IMR-90 (cell line): ENCODE data around the gene FAM193A. TPM values are rescaled to one million over a fixed set of nuclear protein-coding genes. Genes with fewer than 3 reads are reported as not detected.

Experiments used
- ATAC-seq: fragments of 200-7000 bp; cut with Tn5 transposase; 2 replicates; pipeline ENCODE4 v1.9.1; 2020; ENCODE audit warnings: low read depth, mild to moderate bottlenecking, moderate library complexity
- BruUV-seq: library from RNA; stranded (reverse); fragments of 400-500 nt; replicated peaks from 2 replicates; lab custom pipeline; 2021; lab: Mats Ljungman, UMichigan
- CTCF ChIA-PET: fragments of 300-600 bp; formaldehyde crosslinking; extraction: SDS; loops from one replicate; lab custom pipeline; 2021; ENCODE audit warnings: antibody characterized with exemption; lab: Yijun Ruan, JAX
- POLR2A ChIA-PET: fragments of 300-600 bp; sonication (Branson Sonifier 250); formaldehyde crosslinking; loops from one replicate; lab custom pipeline; 2022; ENCODE audit warnings: antibody characterized with exemption; ENCODE audit not compliant: unreplicated experiment; lab: Charles Lee
- DNase-seq: peaks from one replicate; pipeline ENCODE4 v3.0.0; 2013
- H2AFZ ChIP-seq: replicated peaks from 2 replicates; pipeline ENCODE3; 2013; ENCODE audit warnings: low read length, mild to moderate bottlenecking; ENCODE audit not compliant: poor library complexity
- H2AK5ac ChIP-seq: 2 replicates; pipeline ENCODE4 v1.6.1; 2013; ENCODE audit warnings: low read depth, low read length, inconsistent platforms
- H2AK9ac ChIP-seq: replicated peaks from 2 replicates; pipeline ENCODE3; 2013; ENCODE audit warnings: mild to moderate bottlenecking, low read depth, low read length, moderate library complexity; ENCODE audit not compliant: poor library complexity
- H2BK120ac ChIP-seq: 2 replicates; pipeline ENCODE4 v1.6.1; 2013; ENCODE audit warnings: low read depth, low read length, inconsistent platforms
- H2BK15ac ChIP-seq: 3 replicates; pipeline ENCODE4 v1.6.1; 2013; ENCODE audit warnings: low read depth, low read length, inconsistent platforms
- H2BK20ac ChIP-seq: 2 replicates; pipeline ENCODE4 v1.6.1; 2013; ENCODE audit warnings: low read depth, mild to moderate bottlenecking, inconsistent platforms, low read length, moderate library complexity
- H2BK5ac ChIP-seq: 2 replicates; pipeline ENCODE4 v1.6.1; 2013; ENCODE audit warnings: mild to moderate bottlenecking, low read depth, low read length, inconsistent platforms; ENCODE audit not compliant: poor library complexity, severe bottlenecking
- H3K14ac ChIP-seq: replicated peaks from 2 replicates; pipeline ENCODE4 v1.6.1; 2013; ENCODE audit warnings: low read depth, low read length, inconsistent platforms
- H3K18ac ChIP-seq: 2 replicates; pipeline ENCODE4 v1.6.1; 2013; ENCODE audit warnings: low read depth, low read length, control low read depth
- H3K23ac ChIP-seq: 2 replicates; pipeline ENCODE4 v1.6.1; 2013; ENCODE audit warnings: low read depth, low read length, inconsistent platforms
- H3K27ac ChIP-seq: 2 replicates; pipeline ENCODE4 v1.5.1; 2013; ENCODE audit warnings: mild to moderate bottlenecking, control low read depth, low read length; ENCODE audit not compliant: insufficient read depth
- H3K27me3 ChIP-seq: 2 replicates; pipeline ENCODE4 v1.6.1; 2013; ENCODE audit warnings: low read length; ENCODE audit not compliant: control insufficient read depth, insufficient read depth
- H3K36me3 ChIP-seq: 2 replicates; pipeline ENCODE4 v1.6.1; 2013; ENCODE audit warnings: low read length, mixed read lengths; ENCODE audit not compliant: control insufficient read depth, insufficient read depth
- H3K4ac ChIP-seq: 2 replicates; pipeline ENCODE4 v1.6.1; 2013; ENCODE audit warnings: low read depth, low read length, inconsistent platforms
- H3K4me1 ChIP-seq: 2 replicates; pipeline ENCODE4 v1.6.1; 2013; ENCODE audit warnings: low read length, mixed read lengths; ENCODE audit not compliant: control insufficient read depth, insufficient read depth
- H3K4me2 ChIP-seq: 2 replicates; pipeline ENCODE4 v1.6.1; 2013; ENCODE audit warnings: low read depth, mild to moderate bottlenecking, control low read depth, low read length, moderate library complexity
- H3K4me3 ChIP-seq: 2 replicates; pipeline ENCODE4 v1.5.1; 2013; ENCODE audit warnings: low read depth, mild to moderate bottlenecking, control low read depth, low read length, moderate library complexity; ENCODE audit not compliant: insufficient read depth
- H3K56ac ChIP-seq: 2 replicates; pipeline ENCODE4 v1.6.1; 2013; ENCODE audit warnings: low read length, inconsistent platforms; ENCODE audit not compliant: insufficient read depth; ENCODE audit errors: extremely low read depth
- H3K79me1 ChIP-seq, 2 experiments: 2 replicates each; pipeline ENCODE4 v1.6.1; 2013; ENCODE audit warnings: low read length in 2 of 2, inconsistent platforms in 1 of 2, low read depth in 1 of 2
- H3K9ac ChIP-seq: 2 replicates; pipeline ENCODE4 v1.6.1; 2013; ENCODE audit warnings: low read depth, low read length, control low read depth
- H3K9me1 ChIP-seq: 2 replicates; pipeline ENCODE4 v1.6.1; 2013; ENCODE audit warnings: low read length, inconsistent platforms; ENCODE audit not compliant: insufficient read depth
- H3K9me3 ChIP-seq: 2 replicates; pipeline ENCODE4 v1.6.1; 2013; ENCODE audit warnings: low read length; ENCODE audit not compliant: control insufficient read depth, insufficient read depth
- H4K20me1 ChIP-seq: 2 replicates; pipeline ENCODE4 v1.6.1; 2013; ENCODE audit warnings: low read length, inconsistent platforms; ENCODE audit not compliant: insufficient read depth
- H4K5ac ChIP-seq: 2 replicates; pipeline ENCODE4 v1.6.1; 2013; ENCODE audit warnings: mild to moderate bottlenecking, low read depth, low read length, control low read depth
- H4K8ac ChIP-seq, 2 experiments: 2 replicates each; pipeline ENCODE4 v1.6.1; 2013; ENCODE audit warnings: low read depth in 2 of 2, low read length in 2 of 2, control low read depth in 1 of 2, inconsistent platforms in 1 of 2
- H4K91ac ChIP-seq: 2 replicates; pipeline ENCODE4 v1.6.1; 2013; ENCODE audit warnings: low read depth, low read length, inconsistent platforms; ENCODE audit not compliant: insufficient read depth
- BHLHE40 ChIP-seq: fragments of 150-350 bp; IDR thresholded peaks from 2 replicates; pipeline ENCODE4 v1.6.1; 2016; ENCODE audit warnings: mild to moderate bottlenecking, low read depth, low read length
- CEBPB ChIP-seq: IDR thresholded peaks from 2 replicates; pipeline ENCODE4 v1.6.1; 2012; ENCODE audit warnings: low read depth, low read length, improper control_type of control experiment
- CTCF ChIP-seq: conservative IDR thresholded peaks from 2 replicates; pipeline ENCODE4 v1.5.1; 2012; ENCODE audit warnings: mild to moderate bottlenecking, low read depth, low read length, improper control_type of control experiment
- FOS ChIP-seq: fragments of 150-350 bp; IDR thresholded peaks from 2 replicates; pipeline ENCODE4 v1.6.1; 2016; ENCODE audit warnings: low read depth, low read length
- MAFK ChIP-seq: IDR thresholded peaks from 2 replicates; pipeline ENCODE4 v1.6.1; 2012; ENCODE audit warnings: low read depth, low read length, improper control_type of control experiment
- MAZ ChIP-seq: IDR thresholded peaks from 2 replicates; pipeline ENCODE4 v1.6.1; 2012; ENCODE audit warnings: low read depth, mild to moderate bottlenecking, low read length, improper control_type of control experiment, moderate library complexity, borderline replicate concordance
- MXI1 ChIP-seq: IDR thresholded peaks from 2 replicates; pipeline ENCODE4 v1.6.1; 2012; ENCODE audit warnings: low read depth, mild to moderate bottlenecking, low read length, moderate library complexity, borderline replicate concordance
- NFE2L2 ChIP-seq: fragments of 150-350 bp; IDR thresholded peaks from 2 replicates; pipeline ENCODE4 v1.6.1; 2016; ENCODE audit warnings: low read depth, mild to moderate bottlenecking, low read length
- POLR2A ChIP-seq: IDR thresholded peaks from 2 replicates; pipeline ENCODE4 v1.6.1; 2012; ENCODE audit warnings: mild to moderate bottlenecking, low read depth, low read length
- RAD21 ChIP-seq: IDR thresholded peaks from 2 replicates; pipeline ENCODE4 v1.6.1; 2012; ENCODE audit warnings: low read length, improper control_type of control experiment
- RCOR1 ChIP-seq: IDR thresholded peaks from 2 replicates; pipeline ENCODE4 v1.6.1; 2012; ENCODE audit warnings: mild to moderate bottlenecking, low read length, improper control_type of control experiment; ENCODE audit not compliant: insufficient replicate concordance
- RFX5 ChIP-seq: IDR thresholded peaks from 2 replicates; pipeline ENCODE4 v1.8.0; 2012; ENCODE audit warnings: low read depth, mild to moderate bottlenecking, low read length, moderate library complexity
- SMC3 ChIP-seq: fragments of 150-350 bp; IDR thresholded peaks from 2 replicates; pipeline ENCODE4 v1.6.1; 2016; ENCODE audit warnings: low read depth, mild to moderate bottlenecking, antibody characterized with exemption, low read length, moderate library complexity
- WGBS, 2 experiments: methylation state at CpG; one replicate each; pipeline versions ENCODE4 v1.1.5 to v1.1.7; 2013; ENCODE audit warnings: missing lambda C conversion rate in 2 of 2; ENCODE audit not compliant: insufficient read length in 1 of 2; ENCODE audit errors: extremely low coverage in 2 of 2; 5-methylcytosine and 5-hydroxymethylcytosine counted together
- dilution Hi-C: fragments of 300-500 bp; cut with HindIII; formaldehyde crosslinking; loops from one replicate; pipeline ENCODE4 v1.14.3; 2018; ENCODE audit warnings: low sequenced_read_pairs; ENCODE audit not compliant: unreplicated experiment
- in situ Hi-C: fragments of 300-500 bp; cut with MboI; formaldehyde crosslinking; loops from 3 replicates; pipeline ENCODE4 v1.14.3; 2019; ENCODE audit warnings: low sequenced_read_pairs, inconsistent platforms, mixed read lengths
- intact Hi-C: fragments of 100-400 bp; cut with micrococcal nuclease; formaldehyde crosslinking; loops from 2 replicates; pipeline ENCODE4 v1.10.0; 2022
- polyA plus RNA-seq, 3 experiments: library from polyadenylated mRNA; depleted of rRNA; stranded (reverse); fragments of >200 nt; gene quantifications; 2 replicates each; pipeline ENCODE4 v1.2.3, GENCODE V29; 2012; ENCODE audit warnings: low replicate concordance in 1 of 3
- total RNA-seq: library from RNA; depleted of rRNA; stranded (reverse); fragments of >200 nt; gene quantifications from 2 replicates; pipeline ENCODE4 v1.2.3, GENCODE V29; 2012
- TF ChIP-seq, protein P1 (sequence below): fragments of 150-350 bp; IDR thresholded peaks from 2 replicates; pipeline ENCODE4 v1.6.1; 2016; ENCODE audit warnings: low read depth, mild to moderate bottlenecking, low read length, moderate library complexity, borderline replicate concordance
- TF ChIP-seq, protein P2 (sequence below): fragments of 150-350 bp; IDR thresholded peaks from 2 replicates; pipeline ENCODE4 v1.6.1; 2017; ENCODE audit warnings: mild to moderate bottlenecking, antibody characterized with exemption, low read length, low read depth

Gene FAM193A
- total and polyA plus RNA-seq, 2 of the 4 experiments (the other 2 are of a cell fraction): 6.8 to 11.0 TPM

DNA sequence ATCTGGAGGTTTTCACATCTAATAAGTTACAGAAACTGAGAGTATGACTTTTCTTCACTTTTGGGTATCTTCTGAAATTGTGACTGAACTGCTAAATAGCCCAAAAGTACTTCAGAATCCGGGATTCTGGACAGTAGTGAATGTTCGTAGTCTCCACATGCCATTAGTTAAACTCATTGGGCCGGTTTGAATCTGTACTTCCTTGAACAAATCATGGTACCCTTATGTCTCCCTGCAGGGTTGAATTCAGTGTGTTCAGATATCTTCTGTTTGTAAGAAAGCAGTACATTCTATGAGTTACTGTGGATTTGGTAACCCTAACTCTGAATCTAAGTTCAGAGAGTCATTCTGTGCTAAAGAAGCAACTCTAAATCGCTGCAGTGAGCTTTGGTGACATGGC is 33.6 kb downstream of the FAM193A start:
- Histone ChIP-seq H4K8ac (no peak overlapping the region), H3K36me3 (no peaks in the 10 kb centered on the region), H3K18ac (no peak overlapping the region), H2AFZ (no peak overlapping the region), H2BK20ac (no peak overlapping the region), H3K27ac (no peak overlapping the region), H3K4me2 (no peak overlapping the region), H3K79me1 (peaks cover 25 to 85% of the 10 kb centered on the region in 2 experiments), H3K9me3 (no peaks in the 10 kb centered on the region), H3K9me1 (peaks cover 36% of the 10 kb centered on the region), H2BK5ac (no peak overlapping the region), H3K27me3 (no peaks in the 10 kb centered on the region), H3K4me1 (peaks cover 3% of the 10 kb centered on the region; the same call in 1 of the 2 replicates), H3K23ac (0 out of 2 replicates have a peak overlapping the region, but pooled peaks have one; percentile 45), H4K20me1 (peaks cover 84% of the 10 kb centered on the region), H2AK5ac (no peak overlapping the region), H3K14ac (no peak overlapping the region), H3K4me3 (no peak overlapping the region), H3K4ac (no peak overlapping the region), H4K91ac (no peak overlapping the region), H2BK15ac (no peak overlapping the region), H2AK9ac (no peak overlapping the region), H2BK120ac (no peak overlapping the region), H4K5ac (no peak overlapping the region), H3K9ac (no peak overlapping the region), H3K56ac (no peak overlapping the region)
- in situ Hi-C loops (no loop called here), intact Hi-C loops (no loop called here), dilution Hi-C loops (no loop called here)
- ChIA-PET CTCF (no interaction called here), POLR2A (no interaction called here)
- no peak for DNase-seq
- no TSS peak for BruUV-seq
- no peak for ATAC-seq
- TF ChIP-seq CEBPB (no peak), NFE2L2 (no peak), SMC3 (no peak), BHLHE40 (no peak), CTCF (no peak), MXI1 (no peak), POLR2A (no peak), MAZ (no peak), RCOR1 (no peak), RAD21 (no peak), RFX5 (no peak), FOS (no peak), MAFK (no peak)
- TF ChIP-seq, protein P1, sequence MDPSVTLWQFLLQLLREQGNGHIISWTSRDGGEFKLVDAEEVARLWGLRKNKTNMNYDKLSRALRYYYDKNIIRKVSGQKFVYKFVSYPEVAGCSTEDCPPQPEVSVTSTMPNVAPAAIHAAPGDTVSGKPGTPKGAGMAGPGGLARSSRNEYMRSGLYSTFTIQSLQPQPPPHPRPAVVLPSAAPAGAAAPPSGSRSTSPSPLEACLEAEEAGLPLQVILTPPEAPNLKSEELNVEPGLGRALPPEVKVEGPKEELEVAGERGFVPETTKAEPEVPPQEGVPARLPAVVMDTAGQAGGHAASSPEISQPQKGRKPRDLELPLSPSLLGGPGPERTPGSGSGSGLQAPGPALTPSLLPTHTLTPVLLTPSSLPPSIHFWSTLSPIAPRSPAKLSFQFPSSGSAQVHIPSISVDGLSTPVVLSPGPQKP: no peak
- TF ChIP-seq, protein P2, sequence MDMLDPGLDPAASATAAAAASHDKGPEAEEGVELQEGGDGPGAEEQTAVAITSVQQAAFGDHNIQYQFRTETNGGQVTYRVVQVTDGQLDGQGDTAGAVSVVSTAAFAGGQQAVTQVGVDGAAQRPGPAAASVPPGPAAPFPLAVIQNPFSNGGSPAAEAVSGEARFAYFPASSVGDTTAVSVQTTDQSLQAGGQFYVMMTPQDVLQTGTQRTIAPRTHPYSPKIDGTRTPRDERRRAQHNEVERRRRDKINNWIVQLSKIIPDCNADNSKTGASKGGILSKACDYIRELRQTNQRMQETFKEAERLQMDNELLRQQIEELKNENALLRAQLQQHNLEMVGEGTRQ: no peak
- no CpG with 5 or more reads among the region's 4 CpGs for WGBS, 2 experiments
